ENCODE measurements around the gene NPAS1.
"Not testable (repeated sequence)": the region's sequence is repeated elsewhere in the genome, so short reads cannot be mapped to it uniquely, and the experiment has no call there.

The NPAS1 gene

GRCh38 chr19:47005164-47005641, 14.4 kb upstream of the NPAS1 start:
- H3K27ac ChIP-seq (ENCODE audit: low read length), result no peak overlapping the region
- no peak overlapping the region for H3K4me3 ChIP-seq (ENCODE audit: low read length)
- peaks cover 17% of the 10 kb centered on the region for H3K36me3 ChIP-seq (ENCODE audit: insufficient read depth, low read depth, low read length)
- H3K27me3 ChIP-seq (ENCODE audit: insufficient read depth, low read length), result no peaks in the 10 kb centered on the region
- no peaks in the 10 kb centered on the region for H3K4me1 ChIP-seq (ENCODE audit: insufficient read depth, low read length)
- H3K9me3 ChIP-seq (ENCODE audit: insufficient read depth, low read depth, low read length), result no peaks in the 10 kb centered on the region
- no peak overlapping the region for H3K9ac ChIP-seq (ENCODE audit: low read depth, low read length)

DNA sequence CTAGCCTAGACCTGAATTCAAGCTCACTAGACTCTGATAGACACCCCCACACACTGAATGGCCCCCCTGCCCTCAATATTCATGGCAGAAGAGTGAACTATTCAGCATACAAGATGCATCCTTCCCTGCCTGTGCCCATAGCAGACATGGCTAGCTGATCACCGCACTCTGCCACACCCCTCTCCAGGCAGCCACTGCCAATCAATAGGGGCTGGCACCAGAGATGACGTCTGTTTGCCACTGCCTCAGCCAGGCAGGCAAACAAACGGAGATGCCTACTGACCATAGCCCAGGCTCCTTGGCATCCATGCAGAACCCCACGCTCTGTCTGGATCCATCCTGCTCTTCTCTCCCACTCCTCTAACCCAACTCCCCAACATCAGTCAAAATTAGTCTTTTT, 13.8 kb upstream of the NPAS1 start:
- Histone ChIP-seq H3K4me1 (ENCODE audit: insufficient read depth, low read length) (no peaks in the 10 kb centered on the region), H3K36me3 (ENCODE audit: insufficient read depth, low read depth, low read length) (peaks cover 10% of the 10 kb centered on the region; the same call in 1 of the 2 replicates), H3K4me3 (ENCODE audit: low read length) (no peak overlapping the region), H3K9ac (ENCODE audit: low read depth, low read length) (no peak overlapping the region), H3K9me3 (ENCODE audit: insufficient read depth, low read depth, low read length) (no peaks in the 10 kb centered on the region), H3K27me3 (ENCODE audit: insufficient read depth, low read length) (no peaks in the 10 kb centered on the region), H3K27ac (ENCODE audit: low read length) (no peak overlapping the region)

DNA sequence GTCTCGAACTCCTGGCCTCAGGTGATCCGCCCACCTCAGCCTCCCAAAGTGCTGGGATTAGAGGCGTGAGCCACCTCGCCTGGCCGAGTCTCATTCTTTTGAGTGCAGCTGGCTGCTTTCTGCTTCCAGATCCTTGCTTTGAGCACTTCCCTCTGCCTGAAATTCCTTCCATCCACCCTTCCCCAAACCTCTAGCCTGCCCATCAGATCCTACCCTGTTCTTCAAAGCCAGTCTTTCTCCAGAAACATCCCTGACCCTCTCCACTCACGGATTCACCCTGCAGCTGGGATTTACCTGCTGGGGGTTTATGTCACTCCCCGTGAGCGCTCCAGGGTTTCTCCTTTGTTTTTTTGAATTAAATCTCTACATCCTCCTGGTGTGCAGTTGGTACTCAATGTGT, 13.1 kb upstream of the NPAS1 start:
- no peak overlapping the region for H3K4me3 ChIP-seq (ENCODE audit: low read length)
- H3K9me3 ChIP-seq (ENCODE audit: insufficient read depth, low read depth, low read length), result no peaks in the 10 kb centered on the region
- H3K27ac ChIP-seq (ENCODE audit: low read length), result no peak overlapping the region
- no peaks in the 10 kb centered on the region for H3K4me1 ChIP-seq (ENCODE audit: insufficient read depth, low read length)
- H3K36me3 ChIP-seq (ENCODE audit: insufficient read depth, low read depth, low read length), result peaks cover 4% of the 10 kb centered on the region; the same call in 1 of the 2 replicates
- H3K27me3 ChIP-seq (ENCODE audit: insufficient read depth, low read length), result no peaks in the 10 kb centered on the region
- H3K9ac ChIP-seq (ENCODE audit: low read depth, low read length), result no peak overlapping the region

GRCh38 chr19:47010549-47010948, 9.1 kb upstream of the NPAS1 start:
- H3K9ac ChIP-seq (ENCODE audit: low read depth, low read length); H3K4me3 ChIP-seq (ENCODE audit: low read length); H3K27ac ChIP-seq (ENCODE audit: low read length); H3K36me3 ChIP-seq (ENCODE audit: insufficient read depth, low read depth, low read length); H3K9me3 ChIP-seq (ENCODE audit: insufficient read depth, low read depth, low read length); H3K27me3 ChIP-seq (ENCODE audit: insufficient read depth, low read length); H3K4me1 ChIP-seq (ENCODE audit: insufficient read depth, low read length): not testable (repeated sequence)

DNA sequence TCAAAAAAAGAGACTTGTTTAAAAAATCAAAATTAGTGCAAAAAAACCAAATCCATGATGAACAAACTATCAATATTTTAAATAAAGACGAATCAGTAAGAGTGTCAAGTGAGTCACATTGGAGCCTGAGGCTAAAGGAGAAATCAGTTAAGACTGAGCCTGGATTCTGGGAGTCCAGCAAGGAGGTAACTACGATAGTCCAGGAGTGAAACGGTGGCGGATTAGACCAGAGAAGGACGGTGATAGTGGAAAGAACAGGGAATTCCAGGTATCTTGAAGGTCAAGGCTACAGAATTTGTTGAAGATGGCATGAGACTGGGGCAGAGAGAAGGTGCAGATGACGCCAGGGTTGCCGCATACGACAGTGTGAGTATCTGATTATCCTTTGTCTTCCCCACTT, 7.0 kb upstream of the NPAS1 start:
- Histone ChIP-seq H3K36me3 (ENCODE audit: insufficient read depth, low read depth, low read length) (no peaks in the 10 kb centered on the region), H3K9ac (ENCODE audit: low read depth, low read length) (no peak overlapping the region), H3K27ac (ENCODE audit: low read length) (no peak overlapping the region), H3K27me3 (ENCODE audit: insufficient read depth, low read length) (peaks cover 3% of the 10 kb centered on the region; the same call in 1 of the 2 replicates), H3K9me3 (ENCODE audit: insufficient read depth, low read depth, low read length) (no peaks in the 10 kb centered on the region), H3K4me3 (ENCODE audit: low read length) (no peak overlapping the region), H3K4me1 (ENCODE audit: insufficient read depth, low read length) (0 out of 2 replicates have a peak, but pooled peaks cover 3% of the 10 kb centered on the region)

DNA sequence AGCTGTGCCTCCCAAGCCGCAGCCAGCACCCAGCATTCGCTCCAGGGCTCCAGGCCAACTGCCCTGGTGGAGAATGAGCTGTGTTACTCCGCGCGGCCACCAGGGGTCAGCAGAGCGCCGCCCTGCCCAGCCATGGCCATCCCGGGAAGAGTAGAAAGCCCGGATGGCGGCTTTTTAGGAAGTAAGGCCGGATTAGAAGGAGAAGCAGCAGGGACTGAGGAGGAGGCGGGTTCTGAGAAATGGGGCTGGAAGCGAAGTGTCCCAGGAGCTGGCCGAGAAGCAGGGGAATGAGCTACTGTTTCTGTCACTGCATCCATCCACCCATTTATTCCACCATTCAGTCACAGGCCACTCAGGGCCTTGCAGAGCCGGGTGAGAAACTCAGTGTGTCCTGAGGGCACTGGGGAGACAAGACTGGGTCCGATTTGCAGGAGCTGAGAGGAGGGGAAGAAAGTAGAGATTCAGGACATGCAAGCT, 6.6 kb upstream of the NPAS1 start:
- peaks cover 5% of the 10 kb centered on the region for H3K27me3 ChIP-seq (ENCODE audit: insufficient read depth, low read length)
- no peaks in the 10 kb centered on the region for H3K36me3 ChIP-seq (ENCODE audit: insufficient read depth, low read depth, low read length)
- H3K9me3 ChIP-seq (ENCODE audit: insufficient read depth, low read depth, low read length), result no peaks in the 10 kb centered on the region
- H3K27ac ChIP-seq (ENCODE audit: low read length), result no peak overlapping the region
- H3K4me3 ChIP-seq (ENCODE audit: low read length), result no peak overlapping the region
- H3K4me1 ChIP-seq (ENCODE audit: insufficient read depth, low read length), result 0 out of 2 replicates have a peak, but pooled peaks cover 3% of the 10 kb centered on the region
- H3K9ac ChIP-seq (ENCODE audit: low read depth, low read length), result no peak overlapping the region

GRCh38 chr19:47018923-47019322, 714 bp upstream of the NPAS1 start:
- no peak overlapping the region for H3K27ac ChIP-seq (ENCODE audit: low read length)
- H3K4me3 ChIP-seq (ENCODE audit: low read length), result peak overlapping the region; percentile 62
- H3K27me3 ChIP-seq (ENCODE audit: insufficient read depth, low read length), result peaks cover 60% of the 10 kb centered on the region
- no peaks in the 10 kb centered on the region for H3K9me3 ChIP-seq (ENCODE audit: insufficient read depth, low read depth, low read length)
- no peak overlapping the region for H3K9ac ChIP-seq (ENCODE audit: low read depth, low read length)
- peaks cover 4% of the 10 kb centered on the region; the same call in 1 of the 2 replicates for H3K4me1 ChIP-seq (ENCODE audit: insufficient read depth, low read length)
- no peaks in the 10 kb centered on the region for H3K36me3 ChIP-seq (ENCODE audit: insufficient read depth, low read depth, low read length)

- Histone ChIP-seq H3K27ac (ENCODE audit: low read length) (no peak overlapping the region), H3K4me1 (ENCODE audit: insufficient read depth, low read length) (peaks cover 4% of the 10 kb centered on the region; the same call in 1 of the 2 replicates), H3K27me3 (ENCODE audit: insufficient read depth, low read length) (peaks cover 73% of the 10 kb centered on the region), H3K4me3 (ENCODE audit: low read length) (peak overlapping the region; percentile 62; the same call in 1 of the 2 replicates), H3K9ac (ENCODE audit: low read depth, low read length) (no peak overlapping the region), H3K9me3 (ENCODE audit: insufficient read depth, low read depth, low read length) (no peaks in the 10 kb centered on the region), H3K36me3 (ENCODE audit: insufficient read depth, low read depth, low read length) (no peaks in the 10 kb centered on the region)
Observed at GRCh38 chr19:47020132-47020805, 632 bp downstream of the NPAS1 start.

GRCh38 chr19:47020992-47021496, 1.4 kb downstream of the NPAS1 start:
- Histone ChIP-seq H3K27me3 (ENCODE audit: insufficient read depth, low read length) (peaks cover 80% of the 10 kb centered on the region), H3K9me3 (ENCODE audit: insufficient read depth, low read depth, low read length) (no peaks in the 10 kb centered on the region), H3K36me3 (ENCODE audit: insufficient read depth, low read depth, low read length) (no peaks in the 10 kb centered on the region), H3K4me1 (ENCODE audit: insufficient read depth, low read length) (peaks cover 4% of the 10 kb centered on the region; the same call in 1 of the 2 replicates), H3K9ac (ENCODE audit: low read depth, low read length) (no peak overlapping the region), H3K27ac (ENCODE audit: low read length) (no peak overlapping the region), H3K4me3 (ENCODE audit: low read length) (peak overlapping the region; percentile 51; the same call in 1 of the 2 replicates)

GRCh38 chr19:47021536-47022139, 2.0 kb downstream of the NPAS1 start:
- no peak overlapping the region for H3K9ac ChIP-seq (ENCODE audit: low read depth, low read length)
- no peaks in the 10 kb centered on the region for H3K9me3 ChIP-seq (ENCODE audit: insufficient read depth, low read depth, low read length)
- no peak overlapping the region for H3K27ac ChIP-seq (ENCODE audit: low read length)
- peaks cover 83% of the 10 kb centered on the region for H3K27me3 ChIP-seq (ENCODE audit: insufficient read depth, low read length)
- peaks cover 4% of the 10 kb centered on the region; the same call in 1 of the 2 replicates for H3K4me1 ChIP-seq (ENCODE audit: insufficient read depth, low read length)
- H3K4me3 ChIP-seq (ENCODE audit: low read length), result peak overlapping the region; percentile 51; the same call in 1 of the 2 replicates
- no peaks in the 10 kb centered on the region for H3K36me3 ChIP-seq (ENCODE audit: insufficient read depth, low read depth, low read length)

DNA sequence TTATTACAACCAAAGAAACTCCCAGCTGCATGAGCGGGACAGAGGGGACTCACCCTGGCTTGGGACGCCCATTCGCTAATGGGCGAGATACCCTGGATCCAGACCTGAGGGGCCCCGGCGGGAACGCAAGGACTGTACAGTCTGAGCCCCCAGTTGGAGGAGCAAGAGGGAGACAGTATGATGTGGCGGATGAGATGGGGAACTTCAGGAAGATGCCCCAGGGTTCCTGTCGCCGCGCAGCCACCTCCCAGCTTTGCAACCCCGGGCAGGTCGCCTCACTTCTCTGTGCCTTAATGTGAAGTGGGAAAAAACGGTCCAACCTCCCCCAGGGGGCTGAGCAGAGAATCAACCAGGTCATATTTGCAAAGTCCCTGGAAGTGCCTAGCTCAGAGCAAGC, 2.5 kb downstream of the NPAS1 start:
- Histone ChIP-seq H3K27ac (ENCODE audit: low read length) (no peak overlapping the region), H3K9me3 (ENCODE audit: insufficient read depth, low read depth, low read length) (no peaks in the 10 kb centered on the region), H3K27me3 (ENCODE audit: insufficient read depth, low read length) (peaks cover 87% of the 10 kb centered on the region), H3K36me3 (ENCODE audit: insufficient read depth, low read depth, low read length) (no peaks in the 10 kb centered on the region), H3K9ac (ENCODE audit: low read depth, low read length) (no peak overlapping the region), H3K4me3 (ENCODE audit: low read length) (no peak overlapping the region), H3K4me1 (ENCODE audit: insufficient read depth, low read length) (peaks cover 4% of the 10 kb centered on the region; the same call in 1 of the 2 replicates)

All from iPS-20b (cell line).